Loucy (cell line): Measurements from ENCODE around the gene GABRA4.

Experiments
- H2AFZ ChIP-seq: fragments of 200-600 bp; sonication (generic); 2 replicates; pipeline ENCODE4 v1.6.0; 2016; ENCODE audit warnings: antibody characterized with exemption, mild to moderate bottlenecking, low read length, moderate library complexity
- H3F3A ChIP-seq: fragments of 200-600 bp; 2 replicates; pipeline ENCODE4 v1.6.0; 2016; ENCODE audit warnings: antibody characterized with exemption, low read depth, mild to moderate bottlenecking
- H3K27me3 ChIP-seq: fragments of 200-600 bp; sonication (generic); 2 replicates; pipeline ENCODE4 v1.6.1; 2014; ENCODE audit warnings: low read length, mild to moderate bottlenecking; ENCODE audit not compliant: insufficient read depth, poor library complexity, severe bottlenecking
- H3K36me3 ChIP-seq: fragments of 200-600 bp; sonication (generic); 2 replicates; pipeline ENCODE4 v1.6.1; 2016; ENCODE audit warnings: low read length; ENCODE audit not compliant: insufficient read depth
- H3K4me1 ChIP-seq: fragments of 200-600 bp; sonication (generic); 2 replicates; pipeline ENCODE4 v1.5.1; 2014; ENCODE audit warnings: low read length, mild to moderate bottlenecking; ENCODE audit not compliant: insufficient read depth, poor library complexity, severe bottlenecking
- H3K4me2 ChIP-seq: fragments of 200-600 bp; sonication (generic); 2 replicates; pipeline ENCODE4 v1.6.0; 2014; ENCODE audit warnings: antibody characterized with exemption, low read length, low read depth, mild to moderate bottlenecking; ENCODE audit not compliant: poor library complexity, severe bottlenecking
- H3K4me3 ChIP-seq: fragments of 200-600 bp; sonication (generic); 2 replicates; pipeline ENCODE4 v1.5.1; 2014; ENCODE audit warnings: low read length, mild to moderate bottlenecking, mixed read lengths; ENCODE audit not compliant: poor library complexity, severe bottlenecking
- H3K79me2 ChIP-seq: fragments of 200-600 bp; sonication (generic); 2 replicates; pipeline ENCODE4 v1.6.1; 2014; ENCODE audit warnings: low read length; ENCODE audit not compliant: insufficient read depth
- H3K9ac ChIP-seq: fragments of 200-600 bp; sonication (generic); 2 replicates; pipeline ENCODE4 v1.6.0; 2014; ENCODE audit warnings: mild to moderate bottlenecking, low read depth, low read length, moderate library complexity; ENCODE audit not compliant: poor library complexity, severe bottlenecking
- H3K9me2 ChIP-seq: fragments of 200-600 bp; sonication (generic); replicated peaks from 2 replicates; pipeline ENCODE4 v1.6.1; 2016; ENCODE audit warnings: low read depth, low read length, mixed read lengths
- H3K9me3 ChIP-seq: fragments of 200-600 bp; sonication (generic); 2 replicates; pipeline ENCODE4 v1.6.1; 2014; ENCODE audit warnings: mild to moderate bottlenecking, antibody characterized with exemption, low read length, low read depth; ENCODE audit not compliant: insufficient read depth
- H4K20me1 ChIP-seq: fragments of 200-600 bp; sonication (generic); 2 replicates; pipeline ENCODE4 v1.6.0; 2014; ENCODE audit warnings: antibody characterized with exemption, low read length, mild to moderate bottlenecking; ENCODE audit not compliant: insufficient read depth, poor library complexity, severe bottlenecking
- CTCF ChIP-seq: fragments of 200-600 bp; sonication (generic); conservative IDR thresholded peaks from 2 replicates; pipeline ENCODE4 v1.5.1; 2014; ENCODE audit warnings: mild to moderate bottlenecking, antibody characterized with exemption, low read length
- EZH2phosphoT487 ChIP-seq: fragments of 200-600 bp; IDR thresholded peaks from 2 replicates; pipeline ENCODE4 v1.6.1; 2018; ENCODE audit warnings: antibody characterized with exemption, mild to moderate bottlenecking, moderate library complexity, borderline replicate concordance

The GABRA4 gene

DNA sequence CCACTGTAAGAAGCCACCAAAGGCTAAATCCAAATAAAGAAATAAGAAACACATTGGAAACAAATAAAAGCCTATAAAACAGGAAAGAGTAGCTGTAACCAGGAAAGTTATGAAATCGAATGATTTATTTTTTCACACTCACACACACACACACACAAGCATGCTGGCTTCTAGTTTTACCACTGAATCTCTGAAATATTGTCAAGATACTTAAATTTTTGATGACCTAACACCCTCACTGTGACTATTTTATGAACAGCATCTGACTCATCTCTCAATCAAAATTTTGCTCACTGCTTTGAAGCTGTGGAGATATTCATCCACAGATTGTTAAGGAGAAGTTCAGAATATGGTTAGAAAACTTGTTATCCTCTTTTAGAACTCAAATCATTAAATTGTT is 24.1 kb upstream of the GABRA4 start:
- no peaks in the 10 kb centered on the region for H3K27me3 ChIP-seq
- no peak overlapping the region for H3K4me3 ChIP-seq
- no peak overlapping the region for H2AFZ ChIP-seq
- H3K4me1 ChIP-seq = no peaks in the 10 kb centered on the region
- H4K20me1 ChIP-seq = no peaks in the 10 kb centered on the region
- H3K36me3 ChIP-seq = no peaks in the 10 kb centered on the region
- H3K4me2 ChIP-seq = no peak overlapping the region
- H3K9me2 ChIP-seq = no peaks in the 10 kb centered on the region
- no peak for TF ChIP-seq CTCF
- TF ChIP-seq EZH2phosphoT487 = no peak
- H3K79me2 ChIP-seq = no peaks in the 10 kb centered on the region
- no peaks in the 10 kb centered on the region for H3K9me3 ChIP-seq
- no peak overlapping the region for H3K9ac ChIP-seq
- no peaks in the 10 kb centered on the region for H3F3A ChIP-seq

- H3K4me1 ChIP-seq = no peaks in the 10 kb centered on the region
- TF ChIP-seq CTCF (no peak), EZH2phosphoT487 (no peak)
- H3K4me2 ChIP-seq = no peak overlapping the region
- H3K36me3 ChIP-seq = no peaks in the 10 kb centered on the region
- no peaks in the 10 kb centered on the region for H3F3A ChIP-seq
- H2AFZ ChIP-seq = no peak overlapping the region
- H3K9me2 ChIP-seq = no peaks in the 10 kb centered on the region
- H4K20me1 ChIP-seq = no peaks in the 10 kb centered on the region
- H3K4me3 ChIP-seq = no peak overlapping the region
- no peak overlapping the region for H3K9ac ChIP-seq
- H3K27me3 ChIP-seq = no peaks in the 10 kb centered on the region
- H3K79me2 ChIP-seq = no peaks in the 10 kb centered on the region
- H3K9me3 ChIP-seq = no peaks in the 10 kb centered on the region
Observed at GRCh38 chr4:47017081-47017480, 23.7 kb upstream of the GABRA4 start.

DNA sequence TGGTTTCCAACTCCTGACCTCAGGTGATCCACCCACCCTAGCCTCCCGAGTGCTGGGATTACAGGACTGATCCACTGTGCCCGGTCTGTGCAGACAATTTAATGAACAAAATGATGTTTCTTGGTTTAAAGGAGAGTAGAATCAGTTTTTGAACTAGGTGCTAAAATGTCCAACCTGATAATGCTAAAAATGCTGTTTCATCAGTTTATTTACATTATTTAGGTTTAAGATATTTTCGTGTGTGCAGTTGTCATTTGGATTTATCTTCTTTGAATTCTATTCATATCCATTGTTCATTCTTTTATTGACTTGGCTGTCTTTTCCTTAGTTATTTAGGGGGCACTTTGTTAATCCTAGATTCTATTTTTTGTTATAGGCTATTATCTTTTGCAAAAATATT is 20.0 kb upstream of the GABRA4 start:
- H3K36me3 ChIP-seq = no peaks in the 10 kb centered on the region
- TF ChIP-seq CTCF = no peak
- TF ChIP-seq EZH2phosphoT487 = no peak
- H3K9ac ChIP-seq = no peak overlapping the region
- no peaks in the 10 kb centered on the region for H3K9me2 ChIP-seq
- no peak overlapping the region for H3K4me3 ChIP-seq
- H3F3A ChIP-seq = no peaks in the 10 kb centered on the region
- H3K4me2 ChIP-seq = no peak overlapping the region
- H3K9me3 ChIP-seq = no peaks in the 10 kb centered on the region
- H2AFZ ChIP-seq = no peak overlapping the region
- no peaks in the 10 kb centered on the region for H3K79me2 ChIP-seq
- H4K20me1 ChIP-seq = no peaks in the 10 kb centered on the region
- peaks cover 10% of the 10 kb centered on the region for H3K4me1 ChIP-seq
- no peaks in the 10 kb centered on the region for H3K27me3 ChIP-seq
